ENCODE measurements around the gene ARHGEF9.

Gene ARHGEF9

DNA sequence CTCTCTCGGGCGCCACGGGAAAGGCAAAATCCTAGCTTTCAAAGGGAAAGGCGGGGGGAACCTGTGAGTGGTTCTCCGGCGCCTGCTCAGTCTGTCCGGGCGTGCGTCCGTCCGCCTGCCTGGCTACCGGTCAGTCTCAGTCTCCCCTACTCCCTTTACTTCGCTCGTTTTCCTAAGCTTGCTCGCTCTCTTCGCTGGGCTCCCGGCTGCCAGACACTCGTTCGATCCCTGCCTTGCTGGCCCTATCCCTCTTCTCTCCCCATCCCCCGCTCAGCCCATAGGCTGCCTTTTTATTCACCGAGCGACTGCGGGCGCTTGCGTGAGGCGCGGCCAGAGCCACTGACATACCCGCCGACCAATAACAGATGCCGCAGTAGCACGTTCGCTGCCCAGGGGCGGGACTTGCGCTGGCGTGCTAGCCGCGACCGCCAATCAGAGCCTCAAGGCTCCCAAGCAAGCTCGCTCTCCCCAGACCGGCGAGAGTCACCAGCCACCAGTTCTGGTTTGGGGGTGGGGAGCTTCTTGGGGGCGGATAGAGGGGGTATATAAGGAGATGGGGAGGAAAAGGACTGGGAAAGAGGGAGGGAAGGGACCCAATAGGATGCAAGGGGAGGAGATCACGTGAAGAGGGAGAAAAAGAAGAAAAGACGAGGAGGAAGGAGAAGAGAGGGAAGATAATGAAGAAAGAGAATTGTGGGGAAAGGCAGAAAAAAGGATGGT lies 30.0 kb downstream of the ARHGEF9 start:
- Histone ChIP-seq H3K4me1 (ENCODE audit: control insufficient read depth in 1 of 2, insufficient read depth in 1 of 2, low read depth in 1 of 2, low read length in 1 of 2) (peaks cover 0 to 9% of the 10 kb centered on the region in 2 experiments), H3K4me3 (ENCODE audit: low read depth in 1 of 2, low read length in 1 of 2) (peak overlapping the region; percentile 66 to 75), H3K27me3 (no peaks in the 10 kb centered on the region), H3K9me3 (no peaks in the 10 kb centered on the region), H3K36me3 (no peaks in the 10 kb centered on the region), H3K27ac (peak overlapping the region; percentile 71)
- TF ChIP-seq, protein P1, sequence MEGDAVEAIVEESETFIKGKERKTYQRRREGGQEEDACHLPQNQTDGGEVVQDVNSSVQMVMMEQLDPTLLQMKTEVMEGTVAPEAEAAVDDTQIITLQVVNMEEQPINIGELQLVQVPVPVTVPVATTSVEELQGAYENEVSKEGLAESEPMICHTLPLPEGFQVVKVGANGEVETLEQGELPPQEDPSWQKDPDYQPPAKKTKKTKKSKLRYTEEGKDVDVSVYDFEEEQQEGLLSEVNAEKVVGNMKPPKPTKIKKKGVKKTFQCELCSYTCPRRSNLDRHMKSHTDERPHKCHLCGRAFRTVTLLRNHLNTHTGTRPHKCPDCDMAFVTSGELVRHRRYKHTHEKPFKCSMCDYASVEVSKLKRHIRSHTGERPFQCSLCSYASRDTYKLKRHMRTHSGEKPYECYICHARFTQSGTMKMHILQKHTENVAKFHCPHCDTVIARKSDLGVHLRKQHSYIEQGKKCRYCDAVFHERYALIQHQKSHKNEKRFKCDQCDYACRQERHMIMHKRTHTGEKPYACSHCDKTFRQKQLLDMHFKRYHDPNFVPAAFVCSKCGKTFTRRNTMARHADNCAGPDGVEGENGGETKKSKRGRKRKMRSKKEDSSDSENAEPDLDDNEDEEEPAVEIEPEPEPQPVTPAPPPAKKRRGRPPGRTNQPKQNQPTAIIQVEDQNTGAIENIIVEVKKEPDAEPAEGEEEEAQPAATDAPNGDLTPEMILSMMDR (IDR thresholded peaks at IDR 0.05), result no peak

DNA sequence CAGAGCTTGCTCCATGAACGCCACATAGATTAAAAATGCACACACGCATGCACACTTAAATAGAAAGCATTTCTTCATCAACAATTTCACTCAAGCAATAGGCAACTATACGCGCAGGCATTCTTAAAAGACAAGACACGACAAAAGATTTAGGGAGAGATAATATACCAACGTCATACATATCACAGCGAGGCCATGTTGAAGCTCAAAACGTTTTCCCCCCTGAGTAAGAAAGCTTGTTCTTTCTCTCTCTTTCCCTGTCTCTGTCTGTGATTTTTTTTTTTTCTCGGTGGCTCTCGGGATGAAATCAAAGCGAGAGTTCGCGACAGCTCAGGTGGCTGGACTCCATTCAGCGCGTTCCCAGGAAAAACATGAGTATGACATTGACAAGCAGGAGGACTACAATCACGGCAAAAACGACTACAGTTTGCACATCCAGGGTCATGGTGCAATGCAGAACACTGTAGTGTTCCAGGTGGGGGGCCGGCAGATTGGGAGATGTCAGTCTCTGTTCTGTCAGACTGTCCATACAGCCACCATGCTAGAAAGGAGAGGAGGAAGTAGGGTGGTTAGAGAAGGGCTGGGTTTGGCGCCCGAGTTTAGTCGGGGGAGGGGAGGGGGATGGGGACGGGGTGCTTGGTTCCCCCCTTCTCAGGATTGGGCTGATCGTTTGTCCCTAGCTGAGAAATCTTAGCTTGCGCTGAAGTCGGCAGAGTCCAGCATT lies 30.7 kb downstream of the ARHGEF9 start:
- no peaks in the 10 kb centered on the region for H3K36me3 ChIP-seq
- peak overlapping the region; percentile 71 for H3K27ac ChIP-seq
- no peaks in the 10 kb centered on the region for H3K27me3 ChIP-seq
- peaks cover 0 to 9% of the 10 kb centered on the region in 2 experiments for H3K4me1 ChIP-seq (ENCODE audit: control insufficient read depth in 1 of 2, insufficient read depth in 1 of 2, low read depth in 1 of 2, low read length in 1 of 2)
- peak overlapping the region; percentile 66 to 75 for H3K4me3 ChIP-seq (ENCODE audit: low read depth in 1 of 2, low read length in 1 of 2)
- no peaks in the 10 kb centered on the region for H3K9me3 ChIP-seq
- TF ChIP-seq, protein P1 (IDR thresholded peaks at IDR 0.05), result no peak

DNA sequence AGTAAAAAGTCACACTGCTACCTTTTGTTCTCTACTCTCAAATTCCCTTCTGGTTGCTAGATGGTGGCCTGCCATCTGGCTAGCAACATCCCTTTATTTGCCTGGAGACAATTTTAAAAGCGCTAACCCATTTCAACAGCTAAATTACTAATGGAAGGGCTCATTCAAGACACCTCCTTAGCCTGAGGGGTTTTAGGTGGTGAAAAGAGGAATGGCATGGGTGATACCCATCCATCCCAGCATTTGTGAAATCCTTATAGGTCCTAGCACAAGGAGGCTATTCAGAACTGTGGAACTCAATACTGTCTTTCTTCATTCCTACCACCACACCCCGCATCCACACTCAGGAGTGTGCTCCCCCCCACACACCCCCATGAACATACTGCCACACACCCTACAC lies 33.5 kb downstream of the ARHGEF9 start:
- Histone ChIP-seq H3K4me3 (ENCODE audit: low read depth in 1 of 2, low read length in 1 of 2) (no peak overlapping the region), H3K36me3 (no peaks in the 10 kb centered on the region), H3K4me1 (ENCODE audit: control insufficient read depth in 1 of 2, insufficient read depth in 1 of 2, low read depth in 1 of 2, low read length in 1 of 2) (peaks cover 0 to 9% of the 10 kb centered on the region in 2 experiments), H3K9me3 (no peaks in the 10 kb centered on the region), H3K27ac (no peak overlapping the region), H3K27me3 (no peaks in the 10 kb centered on the region)
- TF ChIP-seq, protein P1 (IDR thresholded peaks at IDR 0.05), result no peak

DNA sequence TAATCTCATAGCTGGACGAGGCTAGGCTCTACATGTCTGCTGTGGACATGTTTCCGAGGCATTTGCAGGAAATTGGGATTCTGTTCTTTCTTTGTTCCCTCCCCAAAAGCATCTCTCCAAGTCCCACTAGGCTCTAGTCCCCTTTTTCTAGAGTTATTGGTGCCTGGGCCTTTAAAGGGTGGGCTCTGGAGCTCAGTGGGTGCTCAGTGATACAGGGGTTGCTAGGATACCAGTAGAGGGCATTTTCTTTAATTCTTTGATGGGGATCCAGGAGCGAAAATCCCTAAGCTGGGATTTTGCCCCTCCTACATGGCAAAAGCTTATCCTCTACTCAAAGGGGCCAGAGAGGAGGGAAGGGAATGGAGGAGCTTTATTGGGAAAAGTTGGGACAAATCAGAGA lies 34.2 kb downstream of the ARHGEF9 start:
- no peak overlapping the region for H3K4me3 ChIP-seq (ENCODE audit: low read depth in 1 of 2, low read length in 1 of 2)
- TF ChIP-seq, protein P1 (IDR thresholded peaks at IDR 0.05), result no peak
- H3K9me3 ChIP-seq, result no peaks in the 10 kb centered on the region
- H3K27me3 ChIP-seq, result no peaks in the 10 kb centered on the region
- no peak overlapping the region for H3K27ac ChIP-seq
- no peaks in the 10 kb centered on the region for H3K36me3 ChIP-seq
- peaks cover 0 to 9% of the 10 kb centered on the region in 2 experiments for H3K4me1 ChIP-seq (ENCODE audit: control insufficient read depth in 1 of 2, insufficient read depth in 1 of 2, low read depth in 1 of 2, low read length in 1 of 2)

- Histone ChIP-seq H3K27me3 (no peaks in the 10 kb centered on the region), H3K9me3 (no peaks in the 10 kb centered on the region), H3K4me1 (ENCODE audit: control insufficient read depth in 1 of 2, insufficient read depth in 1 of 2, low read depth in 1 of 2, low read length in 1 of 2) (no peaks in the 10 kb centered on the region), H3K36me3 (no peaks in the 10 kb centered on the region), H3K27ac (no peak overlapping the region), H3K4me3 (ENCODE audit: low read depth in 1 of 2, low read length in 1 of 2) (no peak overlapping the region)
- TF ChIP-seq, protein P1 (IDR thresholded peaks at IDR 0.05), result no peak
Measured at GRCh38 chrX:63747331-63747730, 37.7 kb downstream of the ARHGEF9 start.

All from neutrophil (primary cell).